GM18502 (cell line): ENCODE results near the gene SAP30BP.

Experiments
- ATAC-seq: cut with Tn5 transposase; IDR thresholded peaks from one replicate; pipeline ENCODE4 v1.9.1; 2021; ENCODE audit warnings: mild to moderate bottlenecking; ENCODE audit not compliant: unreplicated experiment, poor library complexity

The SAP30BP gene

GRCh38 chr17:75681289-75681688, 14.2 kb downstream of the SAP30BP start:
- no peak for ATAC-seq

DNA sequence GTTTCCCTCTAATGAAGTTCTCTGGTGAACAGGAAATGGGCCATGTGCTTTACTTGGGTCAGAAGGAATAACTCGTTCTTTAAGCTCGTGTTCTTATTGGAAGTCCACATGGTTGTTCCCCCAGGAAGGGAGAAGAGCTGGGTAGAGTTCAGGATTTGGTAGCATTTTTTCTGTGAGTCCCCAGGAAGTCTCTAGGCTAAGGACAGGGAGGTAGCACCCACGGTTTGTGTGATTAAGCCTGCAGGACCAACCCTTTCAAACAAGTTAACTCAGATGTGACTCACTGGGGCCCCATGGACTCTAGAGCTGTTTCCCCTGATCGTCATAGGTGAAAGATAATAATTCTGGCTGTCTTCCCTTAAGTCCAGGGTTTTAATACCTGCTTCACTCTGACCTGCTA, 16.4 kb downstream of the SAP30BP start:
- no peak for ATAC-seq

- no peak for ATAC-seq
Measured at GRCh38 chr17:75684249-75684648, 17.1 kb downstream of the SAP30BP start.

DNA sequence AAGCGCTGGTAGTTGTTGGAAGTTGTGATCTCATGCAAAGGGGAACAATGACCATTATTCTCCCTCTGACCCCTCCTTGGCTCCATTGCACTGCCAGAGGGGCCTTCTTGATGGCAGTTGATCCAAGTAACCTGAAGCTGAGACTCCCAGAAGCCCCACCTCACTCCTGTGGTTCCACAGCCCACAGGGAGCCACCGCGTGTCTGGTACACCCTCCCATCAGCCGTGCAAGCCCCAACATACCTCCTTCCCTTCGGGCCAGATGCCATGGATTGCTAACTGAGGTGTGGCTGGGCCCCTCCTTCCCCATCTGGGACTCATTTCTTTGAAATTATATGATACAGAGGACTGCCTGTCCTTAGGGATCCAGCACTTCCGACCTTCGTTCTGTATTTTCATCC, 17.8 kb downstream of the SAP30BP start:
- ATAC-seq = no peak

DNA sequence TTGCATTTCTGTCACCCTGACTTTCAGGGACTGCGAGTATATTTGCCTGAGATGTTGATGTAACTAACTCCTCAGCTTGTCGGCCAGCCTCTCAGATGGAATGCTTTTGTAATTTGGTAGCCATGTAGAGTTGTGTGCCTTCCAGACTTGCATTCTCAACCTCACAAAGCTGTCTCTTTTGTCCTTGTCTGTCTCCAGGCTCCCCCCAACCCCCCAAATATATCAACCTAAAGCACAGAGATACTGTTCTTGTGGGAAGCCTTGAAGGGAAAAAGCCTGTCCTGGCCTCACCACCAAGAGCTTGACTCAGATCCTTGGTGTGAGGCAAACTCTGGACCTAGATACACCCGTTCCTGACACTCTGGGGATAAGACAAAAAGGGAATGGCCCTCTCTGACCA, 18.4 kb downstream of the SAP30BP start:
- no peak for ATAC-seq

DNA sequence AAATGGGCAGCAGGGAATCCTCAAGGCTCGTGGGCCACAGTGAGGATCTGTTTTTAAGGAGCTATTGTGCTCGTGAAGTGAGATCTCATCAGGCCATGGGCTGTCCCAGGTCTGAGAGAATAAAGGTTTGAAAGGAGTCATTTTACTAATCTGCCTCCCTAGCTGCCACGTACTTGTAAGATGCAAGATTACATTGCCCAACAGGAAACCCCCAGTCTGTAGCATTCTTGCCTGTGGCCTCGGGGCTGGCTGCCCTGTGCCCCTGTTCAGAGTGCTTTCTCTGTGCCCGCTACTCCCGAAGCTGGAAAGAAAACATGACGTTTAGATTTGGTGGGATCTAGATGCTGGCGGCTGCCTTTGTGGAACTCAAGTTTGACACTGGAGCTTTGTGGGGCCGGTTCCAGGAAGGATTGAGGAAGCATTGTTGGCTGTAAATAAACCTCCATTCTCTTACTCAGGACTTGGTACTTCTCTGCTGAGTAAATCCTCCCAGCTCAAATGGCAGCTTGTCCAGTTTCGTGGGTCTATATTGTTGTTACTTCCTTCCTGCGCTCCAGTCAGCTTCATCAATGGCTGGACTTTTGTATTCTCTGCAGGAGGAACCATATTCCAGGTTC, 21.2 kb downstream of the SAP30BP start:
- no peak for ATAC-seq

DNA sequence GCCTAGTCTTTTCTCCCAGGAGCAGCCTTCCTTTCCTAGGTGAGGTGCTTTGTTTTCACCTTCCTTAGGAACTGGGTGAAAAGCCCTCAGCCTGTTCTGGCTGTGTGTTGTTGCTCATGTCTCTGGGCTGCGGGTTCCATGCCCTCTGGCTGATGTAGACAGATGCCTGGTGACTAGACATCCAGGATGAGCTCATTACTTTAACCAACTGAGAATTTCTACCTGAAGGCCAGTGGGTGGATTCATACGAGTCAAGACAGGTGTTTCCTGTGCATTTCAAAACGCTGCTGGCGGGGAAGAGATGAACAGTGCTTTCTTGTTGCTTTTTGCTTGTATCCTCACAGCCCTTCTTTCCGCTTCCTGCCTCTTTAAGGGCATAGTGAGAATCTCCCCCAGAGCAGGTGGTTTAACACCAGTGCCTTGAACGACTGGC, 22.3 kb downstream of the SAP30BP start:
- ATAC-seq = no peak

DNA sequence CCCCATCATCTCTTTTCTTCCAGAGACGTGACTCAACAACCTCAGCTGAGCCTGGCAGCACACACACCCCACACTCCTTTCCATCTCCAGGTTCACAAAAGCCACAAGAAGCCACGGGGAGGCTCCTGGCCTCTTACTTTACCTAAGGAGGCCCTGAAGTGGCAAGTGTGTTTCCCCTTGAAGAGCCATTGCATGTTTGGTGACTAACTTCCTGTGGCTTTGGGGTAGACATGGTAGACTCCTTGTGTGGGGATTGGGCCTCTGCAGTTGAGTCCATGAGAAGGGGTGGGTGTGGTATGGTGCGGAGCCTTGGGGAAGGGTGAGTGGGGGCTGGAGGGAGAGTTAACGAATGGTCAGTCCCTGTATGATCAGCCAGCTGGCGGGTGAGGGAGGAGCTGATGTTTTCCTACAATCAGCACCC, 24.2 kb downstream of the SAP30BP start:
- no peak for ATAC-seq

DNA sequence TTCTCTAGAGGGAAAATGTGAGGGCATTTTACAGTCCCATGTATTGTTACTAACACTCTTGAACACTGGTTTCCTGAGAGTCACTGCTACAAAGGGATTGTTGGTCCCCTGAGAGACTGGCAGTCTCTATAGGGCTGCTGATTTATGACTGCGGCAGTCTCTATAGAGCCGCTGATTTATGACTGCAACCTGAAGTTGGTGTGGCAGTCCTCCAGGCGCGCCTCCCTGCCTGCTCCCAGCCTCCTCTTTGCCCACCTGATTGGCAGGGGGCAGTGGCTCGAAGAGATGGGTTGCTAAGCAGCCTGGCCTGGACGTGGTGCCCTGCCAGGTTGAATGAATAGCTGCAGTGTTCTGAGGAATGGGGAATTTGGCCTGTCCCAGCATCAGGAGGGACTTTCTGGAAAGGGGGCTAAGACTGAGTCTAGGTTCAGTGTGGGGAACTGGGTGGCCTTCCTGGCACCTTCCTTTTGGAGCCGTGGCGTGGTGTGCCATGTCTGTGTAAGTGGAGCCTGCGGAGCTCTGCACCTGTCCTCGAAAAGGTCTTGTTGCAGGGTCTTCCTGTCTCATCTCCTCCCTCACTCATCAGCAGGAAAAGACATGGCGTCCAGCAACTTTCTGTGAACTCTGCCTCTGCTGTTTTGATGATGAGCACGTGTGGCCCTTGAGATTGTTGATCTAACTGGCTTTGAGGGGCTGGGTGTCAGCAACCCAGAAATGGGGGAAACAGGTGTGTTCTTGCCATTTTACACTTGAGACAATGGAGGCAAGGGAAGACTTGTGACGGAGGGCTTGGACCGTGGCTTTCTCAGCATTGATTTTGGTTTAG, 24.9 kb downstream of the SAP30BP start:
- no peak for ATAC-seq

GRCh38 chr17:75692976-75693375, 25.8 kb downstream of the SAP30BP start:
- no peak for ATAC-seq

DNA sequence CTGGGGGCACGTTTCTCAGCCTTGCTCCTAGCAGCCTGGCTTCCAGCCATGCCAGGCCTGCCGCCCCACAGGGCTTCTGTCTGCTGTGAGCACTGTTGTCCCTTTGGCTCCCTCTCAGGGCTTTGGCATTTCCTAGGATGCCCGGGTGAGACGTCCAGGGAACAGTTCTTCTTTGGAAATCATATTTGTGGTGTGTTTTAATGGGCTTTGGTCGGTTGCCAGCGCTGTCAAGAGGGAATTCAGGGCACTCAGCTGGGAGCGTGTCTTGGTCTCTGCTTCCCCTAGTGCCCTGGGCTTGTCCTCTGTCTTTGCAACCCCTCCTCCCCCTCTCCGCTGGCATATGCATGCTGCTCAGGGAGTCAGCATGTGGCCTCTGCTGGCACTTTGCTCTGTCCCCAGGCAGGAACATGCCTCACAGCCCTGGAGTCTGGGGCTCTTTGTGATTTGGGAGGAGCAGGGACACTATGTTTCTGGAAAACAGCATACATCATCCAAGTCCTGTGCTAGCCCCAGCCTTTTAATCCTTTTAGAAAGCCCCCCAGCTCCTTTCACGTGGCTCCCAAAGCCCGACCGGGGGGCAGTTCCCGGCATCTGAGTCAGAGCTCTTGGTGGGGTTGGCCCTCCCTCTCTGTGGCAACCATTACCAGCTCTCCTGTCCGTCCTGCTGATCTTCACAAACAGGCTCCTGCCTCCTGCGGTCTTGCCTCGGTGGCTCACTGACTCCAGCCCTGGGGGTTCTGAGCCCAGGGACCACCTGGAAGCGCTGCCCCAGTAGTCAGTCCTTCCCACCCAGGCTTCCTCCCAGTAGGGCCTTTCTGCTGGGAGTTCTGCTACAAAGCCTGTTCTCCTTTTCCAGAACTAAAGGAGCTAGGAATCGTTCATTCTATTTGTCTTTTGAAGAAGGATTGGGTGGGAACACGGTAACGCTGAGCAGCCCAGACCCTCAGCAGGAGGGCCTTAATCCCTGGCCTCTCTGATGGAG, 26.7 kb downstream of the SAP30BP start:
- ATAC-seq = no peak

DNA sequence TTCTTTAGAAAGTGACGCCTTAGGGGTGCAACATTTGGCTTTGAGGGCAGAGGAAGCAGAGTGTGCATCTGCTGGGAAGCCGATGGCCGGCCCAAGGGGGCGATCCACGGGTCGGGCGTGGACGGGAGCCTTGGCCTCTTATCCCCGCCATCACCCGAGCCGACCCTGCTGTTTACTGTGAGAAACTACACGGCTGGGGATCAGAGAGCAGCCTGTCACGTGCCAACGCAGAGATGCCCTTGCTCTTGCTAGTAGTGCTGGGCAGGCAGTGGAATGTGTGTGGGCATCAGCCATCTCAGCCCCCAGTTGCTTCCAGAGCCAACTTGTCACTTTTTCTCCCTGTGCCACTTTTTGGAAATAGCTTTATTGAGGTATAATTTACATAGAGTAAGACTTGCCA, 27.4 kb downstream of the SAP30BP start:
- ATAC-seq = no peak

DNA sequence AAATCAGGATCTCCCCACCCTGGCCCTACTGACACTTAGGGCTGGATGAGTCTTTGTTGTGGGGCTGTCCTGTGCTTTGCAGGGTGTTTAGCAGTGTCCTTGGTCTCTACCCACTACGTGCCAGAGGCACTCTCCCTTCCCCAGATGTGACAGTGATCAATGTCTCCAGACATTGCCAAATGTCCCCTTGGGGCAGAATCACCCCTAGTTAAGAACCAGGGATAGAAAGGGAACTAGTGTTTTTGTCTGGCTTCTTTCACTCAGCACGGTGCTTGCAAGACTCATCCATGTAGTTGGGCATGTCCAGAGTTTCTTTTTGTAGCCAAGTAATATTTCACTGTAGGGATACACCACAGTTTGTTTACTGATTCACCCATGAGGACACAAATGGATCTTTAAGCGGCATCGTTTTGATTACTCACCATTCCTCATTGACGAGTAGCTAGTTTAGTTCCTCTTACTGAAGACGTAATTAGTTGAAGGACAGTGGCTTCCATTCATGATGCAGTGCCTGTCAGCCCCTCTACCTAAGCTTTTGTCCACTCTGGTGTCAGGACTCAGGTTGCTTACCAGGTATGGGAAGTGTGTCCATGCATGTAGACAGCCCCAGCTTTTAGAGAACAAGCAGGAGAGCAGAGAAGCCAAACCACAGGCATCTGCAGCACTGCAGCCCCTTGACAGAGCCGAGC, 28.1 kb downstream of the SAP30BP start:
- ATAC-seq = no peak

GRCh38 chr17:75695830-75696271, 28.7 kb downstream of the SAP30BP start:
- ATAC-seq = no peak

DNA sequence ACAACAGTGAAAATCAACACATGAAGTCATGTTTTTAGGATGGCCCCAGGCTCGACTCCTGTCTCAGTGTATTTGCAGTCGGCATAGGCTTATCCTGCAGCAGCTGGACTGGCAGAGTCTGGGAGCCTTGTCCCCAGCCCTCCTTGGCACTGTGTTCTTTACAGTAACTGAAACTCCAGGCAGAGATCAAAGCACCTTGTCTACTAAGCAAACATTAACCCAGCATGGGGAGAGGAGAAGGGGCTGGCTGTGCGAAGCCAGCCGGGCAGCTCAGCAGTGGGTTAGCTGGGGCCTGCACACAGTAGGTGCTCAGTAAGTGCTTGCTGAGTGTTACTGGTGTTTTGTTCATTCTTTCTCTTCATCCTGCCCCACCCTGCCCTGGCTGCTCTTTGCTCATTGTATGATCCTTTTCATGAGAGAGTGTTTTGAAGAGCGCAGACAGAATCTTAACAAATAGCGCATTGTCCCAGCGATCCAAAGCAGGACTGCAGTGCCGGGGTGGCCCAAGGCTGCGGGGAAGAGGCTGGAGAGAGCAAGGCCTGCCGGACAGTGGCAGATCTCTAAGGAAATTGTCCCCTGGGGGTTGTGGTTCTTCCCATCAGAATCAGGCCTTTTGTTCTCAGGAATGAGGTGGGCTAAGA, 30.6 kb downstream of the SAP30BP start:
- ATAC-seq = no peak

DNA sequence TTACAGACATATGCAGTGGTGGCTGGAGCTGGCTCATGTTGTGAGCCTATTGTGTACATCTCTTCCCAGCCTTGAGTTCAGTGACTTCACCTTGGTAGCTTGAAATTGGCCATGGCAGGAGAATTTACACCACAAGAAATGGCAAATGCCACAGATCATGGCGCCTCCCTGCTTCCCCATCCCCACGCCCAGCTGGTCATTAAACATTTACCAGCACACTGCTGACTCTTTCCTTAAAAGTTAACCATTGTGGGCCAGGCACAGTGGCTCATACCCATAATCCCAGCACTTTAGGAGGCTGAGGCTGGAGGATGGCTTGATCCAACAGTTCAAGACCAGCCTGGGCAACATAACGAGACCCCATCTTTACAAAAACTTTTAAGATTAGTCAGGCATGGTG, 31.5 kb downstream of the SAP30BP start:
- ATAC-seq = no peak

- ATAC-seq = no peak
Measured at GRCh38 chr17:75701288-75701687, 34.1 kb downstream of the SAP30BP start.

DNA sequence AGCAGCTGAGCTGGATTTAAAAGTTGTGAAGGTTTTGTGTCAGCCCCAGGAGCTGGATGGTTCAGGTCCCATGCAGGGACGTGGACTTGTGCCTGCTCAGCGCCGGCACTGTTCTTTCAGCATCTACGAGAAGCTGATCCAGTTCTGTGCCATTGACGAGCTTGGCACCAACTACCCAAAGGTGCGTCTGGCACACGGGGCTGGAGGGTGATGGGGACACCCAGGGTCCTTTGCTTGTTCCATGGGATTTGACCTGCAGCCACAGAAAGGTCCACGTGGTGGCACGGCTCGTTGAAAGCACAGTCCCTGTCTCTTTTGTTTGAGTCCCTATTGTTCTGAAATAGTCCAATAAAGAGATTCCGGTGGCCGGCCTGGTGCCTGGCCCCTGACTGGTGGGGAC, 36.1 kb downstream of the SAP30BP start:
- ATAC-seq = no peak

DNA sequence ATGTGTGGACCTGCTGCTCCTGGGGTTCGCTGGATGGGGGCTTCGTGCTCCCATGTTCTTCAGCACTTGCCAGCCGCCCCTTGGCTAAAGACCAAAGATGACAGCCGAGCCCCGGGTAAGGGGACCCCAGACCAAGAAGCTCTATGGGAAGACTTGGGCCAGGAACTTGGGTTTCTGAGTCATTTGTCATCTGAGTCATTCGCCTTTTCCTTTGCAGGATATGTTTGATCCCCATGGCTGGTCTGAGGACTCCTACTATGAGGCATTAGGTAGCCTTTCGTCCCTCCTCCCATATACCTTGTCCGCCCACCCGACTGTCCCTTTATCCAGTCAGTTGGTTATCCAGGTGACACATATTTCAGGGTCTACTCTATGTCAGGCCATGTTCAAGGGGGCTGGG, 36.5 kb downstream of the SAP30BP start:
- no peak for ATAC-seq
